H1 (cell line): Measurements from ENCODE around the gene PARD3. TPM values are rescaled to one million over a fixed set of nuclear protein-coding genes. Genes with fewer than 3 reads are reported as not detected.

Experiments used
- CTCF ChIA-PET: fragments of 300-600 bp; sonication (Branson Sonifier 250); formaldehyde crosslinking; loops from one replicate; lab custom pipeline; 2021; ENCODE audit not compliant: partially characterized antibody; lab: Charles Lee
- POLR2A ChIA-PET: fragments of 300-600 bp; sonication (Branson Sonifier 250); formaldehyde crosslinking; loops from one replicate; lab custom pipeline; 2021; ENCODE audit warnings: inconsistent platforms; ENCODE audit not compliant: partially characterized antibody; lab: Charles Lee
- DNase-seq, 2 experiments: peaks; one replicate each; pipeline versions ENCODE4 v3.0.0 to v3.0.0-alpha.2; 2010 to 2022; ENCODE audit warnings: low spot score in 2 of 2, low read depth in 1 of 2, mixed read lengths in 1 of 2
- FAIRE-seq: peaks from 2 replicates; lab custom pipeline; 2011; peaks lifted over from hg19 to GRCh38; lab: Jason Lieb, UNC
- H2AFZ ChIP-seq: 2 replicates; pipeline ENCODE4 v1.8.1; 2012; ENCODE audit warnings: low read length, inconsistent platforms
- H2AK5ac ChIP-seq: 2 replicates; pipeline ENCODE4 v1.6.1; 2013; ENCODE audit warnings: low read depth, low read length
- H2BK120ac ChIP-seq: replicated peaks from 2 replicates; pipeline ENCODE3; 2013; ENCODE audit warnings: low read depth, low read length, inconsistent platforms
- H2BK12ac ChIP-seq: 2 replicates; pipeline ENCODE4 v1.6.1; 2013; ENCODE audit warnings: low read depth, low read length
- H2BK15ac ChIP-seq: 2 replicates; pipeline ENCODE4 v1.6.1; 2013; ENCODE audit warnings: low read length
- H2BK20ac ChIP-seq: 2 replicates; pipeline ENCODE4 v1.6.1; 2013; ENCODE audit warnings: low read length
- H2BK5ac ChIP-seq: 2 replicates; pipeline ENCODE4 v1.6.1; 2013; ENCODE audit warnings: low read depth, low read length
- H3K14ac ChIP-seq: 2 replicates; pipeline ENCODE4 v1.6.1; 2013; ENCODE audit warnings: inconsistent platforms; ENCODE audit not compliant: insufficient read length
- H3K18ac ChIP-seq: 2 replicates; pipeline ENCODE4 v1.6.1; 2013; ENCODE audit warnings: low read length; ENCODE audit errors: extremely low read depth
- H3K23ac ChIP-seq: 2 replicates; pipeline ENCODE4 v1.6.1; 2013; ENCODE audit warnings: inconsistent platforms; ENCODE audit not compliant: insufficient read length
- H3K23me2 ChIP-seq: 2 replicates; pipeline ENCODE4 v1.6.1; 2013; ENCODE audit warnings: low read depth, low read length
- H3K27ac ChIP-seq: 2 replicates; pipeline ENCODE4 v1.6.1; 2011; ENCODE audit warnings: low read depth, low read length, inconsistent platforms
- H3K27me3 ChIP-seq, 4 experiments: replicated peaks in 1 of 4; 1 replicate in 1 of 4; 2 replicates in 3 of 4; pipeline versions ENCODE4 v1.6.1 to v1.8.1; 2011 to 2013; ENCODE audit warnings: low read length in 3 of 4, mild to moderate bottlenecking in 3 of 4, inconsistent platforms in 2 of 4, mixed read lengths in 2 of 4, moderate library complexity in 1 of 4; ENCODE audit not compliant: control insufficient read depth in 3 of 4, insufficient read depth in 3 of 4; ENCODE audit errors: extremely low read depth in 1 of 4
- H3K36me3 ChIP-seq, 4 experiments: 2 replicates each; pipeline versions ENCODE4 v1.6.1 to v1.8.1; 2011 to 2013; ENCODE audit warnings: mild to moderate bottlenecking in 4 of 4, low read length in 3 of 4, moderate library complexity in 2 of 4, control low read depth in 1 of 4, inconsistent platforms in 1 of 4; ENCODE audit not compliant: insufficient read depth in 4 of 4, control insufficient read depth in 2 of 4
- H3K4ac ChIP-seq: replicated peaks from 2 replicates; pipeline ENCODE3; 2013; ENCODE audit warnings: low read length, low read depth, mixed read lengths, inconsistent platforms; ENCODE audit not compliant: insufficient read length
- H3K4me1 ChIP-seq, 4 experiments: replicated peaks in 1 of 4; 1 replicate in 1 of 4; 2 replicates in 3 of 4; pipeline versions ENCODE4 v1.6.1 to v1.8.1; 2011 to 2013; ENCODE audit warnings: low read length in 3 of 4, inconsistent platforms in 2 of 4, mixed read lengths in 1 of 4; ENCODE audit not compliant: insufficient read depth in 4 of 4, control insufficient read depth in 3 of 4
- H3K4me2 ChIP-seq, 2 experiments: 2 replicates each; pipeline versions ENCODE4 v1.6.1 to v1.8.1; 2011 to 2013; ENCODE audit warnings: low read depth in 2 of 2, low read length in 2 of 2, control low read depth in 1 of 2, inconsistent platforms in 1 of 2, mild to moderate bottlenecking in 1 of 2; ENCODE audit not compliant: insufficient read depth in 1 of 2
- H3K4me3 ChIP-seq, 4 experiments: fragments of 200-600, 300-600 bp in 1 of 4; sonication (generic), shearing (Covaris generic), sonication (Bioruptor Twin) in 1 of 4; 2 replicates each; pipeline versions ENCODE4 v1.5.1 to v1.8.1; 2011 to 2016; ENCODE audit warnings: low read length in 4 of 4, low read depth in 3 of 4, control low read depth in 2 of 4, inconsistent platforms in 2 of 4, mild to moderate bottlenecking in 2 of 4, mixed read lengths in 1 of 4, moderate library complexity in 1 of 4; ENCODE audit not compliant: insufficient read depth in 2 of 4; ENCODE audit errors: extremely low read depth in 1 of 4
- H3K56ac ChIP-seq: replicated peaks from 2 replicates; pipeline ENCODE3; 2013; ENCODE audit warnings: low read depth, mild to moderate bottlenecking, mixed read lengths, low read length, inconsistent platforms; ENCODE audit not compliant: insufficient read length
- H3K79me1 ChIP-seq: 2 replicates; pipeline ENCODE4 v1.6.1; 2013; ENCODE audit warnings: low read depth, low read length, control low read depth
- H3K79me2 ChIP-seq, 2 experiments: 2 replicates each; pipeline versions ENCODE4 v1.6.1 to v1.8.1; 2012 to 2013; ENCODE audit warnings: low read length in 2 of 2, mild to moderate bottlenecking in 2 of 2, inconsistent platforms in 1 of 2; ENCODE audit not compliant: insufficient read depth in 2 of 2, control insufficient read depth in 1 of 2
- H3K9ac ChIP-seq, 4 experiments: replicated peaks in 1 of 4; 1 replicate in 1 of 4; 2 replicates in 3 of 4; pipeline versions ENCODE4 v1.6.1 to v1.8.1; 2011 to 2013; ENCODE audit warnings: low read depth in 3 of 4, low read length in 3 of 4, control low read depth in 2 of 4, mild to moderate bottlenecking in 2 of 4, moderate library complexity in 2 of 4, inconsistent platforms in 1 of 4; ENCODE audit errors: extremely low read depth in 1 of 4
- H3K9me3 ChIP-seq, 2 experiments: 2 replicates each; pipeline versions ENCODE4 v1.6.1 to v1.8.1; 2012 to 2013; ENCODE audit warnings: mild to moderate bottlenecking in 2 of 2, moderate library complexity in 2 of 2, control low read depth in 1 of 2, inconsistent platforms in 1 of 2, low read depth in 1 of 2, low read length in 1 of 2, mixed read lengths in 1 of 2; ENCODE audit not compliant: insufficient read depth in 2 of 2
- H4K20me1 ChIP-seq, 2 experiments: replicated peaks in 1 of 2; 2 replicates each; pipeline versions ENCODE3 to v1.8.1; 2011 to 2013; ENCODE audit warnings: inconsistent platforms in 2 of 2, low read length in 2 of 2, mild to moderate bottlenecking in 1 of 2; ENCODE audit not compliant: insufficient read depth in 2 of 2, control insufficient read depth in 1 of 2
- H4K5ac ChIP-seq: 2 replicates; pipeline ENCODE4 v1.6.1; 2013; ENCODE audit warnings: low read length, low read depth, mixed read lengths, inconsistent platforms; ENCODE audit not compliant: insufficient read length
- H4K8ac ChIP-seq: 2 replicates; pipeline ENCODE4 v1.8.0; 2013; ENCODE audit warnings: mild to moderate bottlenecking, moderate library complexity, low read length, inconsistent platforms; ENCODE audit not compliant: insufficient read depth; ENCODE audit errors: extremely low read depth
- H4K91ac ChIP-seq: replicated peaks from 2 replicates; pipeline ENCODE3; 2013; ENCODE audit warnings: low read length, mixed read lengths, inconsistent platforms; ENCODE audit not compliant: insufficient read length
- BRCA1 ChIP-seq: IDR thresholded peaks from 2 replicates; pipeline ENCODE4 v1.6.1; 2012; ENCODE audit warnings: low read depth, low read length, improper control_type of control experiment
- CREB1 ChIP-seq: IDR thresholded peaks from 2 replicates; pipeline ENCODE4 v1.6.1; 2012; ENCODE audit warnings: inconsistent platforms
- FOSL1 ChIP-seq: IDR thresholded peaks from 2 replicates; pipeline ENCODE4 v1.6.1; 2011; ENCODE audit warnings: mild to moderate bottlenecking, low read depth, low read length, moderate library complexity; ENCODE audit not compliant: insufficient read depth
- GTF2F1 ChIP-seq: IDR thresholded peaks from 2 replicates; pipeline ENCODE4 v1.6.1; 2012; ENCODE audit warnings: low read depth, low read length, improper control_type of control experiment, borderline replicate concordance
- RAD21 ChIP-seq, 2 experiments: IDR thresholded peaks in 1 of 2; conservative IDR thresholded peaks in 1 of 2; 2 replicates each; pipeline ENCODE4 v1.6.1; 2011; ENCODE audit warnings: low read depth in 2 of 2, low read length in 2 of 2, improper control_type of control experiment in 1 of 2, inconsistent platforms in 1 of 2, mild to moderate bottlenecking in 1 of 2, moderate library complexity in 1 of 2
- RBBP5 ChIP-seq: IDR thresholded peaks from 2 replicates; pipeline ENCODE4 v1.7.1; 2012; ENCODE audit warnings: low read depth, mild to moderate bottlenecking, inconsistent platforms, low read length, moderate library complexity, borderline replicate concordance
- SIRT6 ChIP-seq: IDR thresholded peaks from one replicate; pipeline ENCODE4 v1.7.1; 2012; ENCODE audit warnings: low read length, inconsistent platforms
- SP2 ChIP-seq: IDR thresholded peaks from 2 replicates; pipeline ENCODE4 v1.6.1; 2012; ENCODE audit warnings: mild to moderate bottlenecking, low read length, inconsistent platforms
- YY1 ChIP-seq: IDR thresholded peaks from 2 replicates; pipeline ENCODE4 v1.6.1; 2011; ENCODE audit warnings: low read depth, mild to moderate bottlenecking, low read length
- WGBS, 2 experiments: shearing (Covaris generic) in 1 of 2; methylation state at CpG; one replicate each; pipeline versions ENCODE4 v1.1.6 to v1.1.7; 2013 to 2015; ENCODE audit warnings: low lambda C conversion rate in 2 of 2, mixed read lengths in 2 of 2, inconsistent platforms in 1 of 2, low coverage in 1 of 2, missing lambda C conversion rate in 1 of 2; ENCODE audit not compliant: insufficient replicate concordance in 2 of 2, insufficient coverage in 1 of 2, insufficient read length in 1 of 2; ENCODE audit errors: extremely low coverage in 1 of 2, missing lambda C conversion rate in 1 of 2; 5-methylcytosine and 5-hydroxymethylcytosine counted together
- polyA plus RNA-seq, 7 experiments: library from polyadenylated mRNA; depleted of rRNA in 3 of 7; stranded (reverse) in 5 of 7; unstranded in 2 of 7; fragments of >200 nt in 5 of 7; fragments of 200-250 nt in 2 of 7; gene quantifications; 1 replicate in 5 of 7; 2 replicates in 1 of 7; 4 replicates in 1 of 7; pipeline versions ENCODE4 v1.2.1 to v1.2.3, GENCODE V29; 2011 to 2013; ENCODE audit warnings: missing spikeins in 2 of 7, mixed read lengths in 2 of 7
- total RNA-seq: library from RNA; stranded (reverse); fragmentation: NEBNext Ultra II Directional; extraction: Animal tissue kit (Norgen Biotek cat#: 25700); gene quantifications from 2 replicates; pipeline ENCODE4 v1.2.1, GENCODE V29; 2021

Gene PARD3
- total and polyA plus RNA-seq, 2 of the 8 experiments (the other 6 are each of a cell fraction or from before 2014, with no cell fraction given) = 19.7 to 49.1 TPM

- no peak overlapping the region for H2BK120ac ChIP-seq
- H3K23ac ChIP-seq = no peak overlapping the region
- no peaks in the 10 kb centered on the region for H3K9me3 ChIP-seq
- H3K4ac ChIP-seq = no peak overlapping the region
- H2AK5ac ChIP-seq = no peak overlapping the region
- H3K4me2 ChIP-seq = no peak overlapping the region
- no peak overlapping the region for H3K27ac ChIP-seq
- H3K9ac ChIP-seq = no peak overlapping the region
- H4K5ac ChIP-seq = no peak overlapping the region
- no peak overlapping the region for H2AFZ ChIP-seq
- H3K18ac ChIP-seq = no peak overlapping the region
- ChIA-PET CTCF (no interaction called here), POLR2A (no interaction called here)
- DNase-seq (no peak), FAIRE-seq (no peak)
- H3K27me3 ChIP-seq = no peaks in the 10 kb centered on the region
- no peaks in the 10 kb centered on the region for H3K36me3 ChIP-seq
- H2BK20ac ChIP-seq = no peak overlapping the region
- no peak overlapping the region for H4K8ac ChIP-seq
- no peak overlapping the region for H2BK12ac ChIP-seq
- H2BK15ac ChIP-seq = no peak overlapping the region
- no peak overlapping the region for H3K4me3 ChIP-seq
- H4K20me1 ChIP-seq = no peaks in the 10 kb centered on the region
- no peaks in the 10 kb centered on the region for H3K79me1 ChIP-seq
- 85% methylated on average over 2 of the region's 2 CpGs; no CpG with 5 or more reads in 1 of the 2 experiments for WGBS, 2 experiments
- no peak overlapping the region for H2BK5ac ChIP-seq
- H4K91ac ChIP-seq = no peak overlapping the region
- TF ChIP-seq RBBP5 = no peak
- TF ChIP-seq SIRT6 = no peak
- TF ChIP-seq GTF2F1 = no peak
- TF ChIP-seq RAD21 (IDR thresholded peaks at IDR 0.05 in 1 of 2, conservative IDR thresholded peaks at IDR 0.05 in 1 of 2; ENCODE audit: low read depth in 2 of 2, low read length in 2 of 2) = no peak
- no peak for TF ChIP-seq BRCA1
- TF ChIP-seq YY1 = no peak
- TF ChIP-seq FOSL1 = no peak
- TF ChIP-seq CREB1 = no peak
- TF ChIP-seq SP2 = no peak
- H3K23me2 ChIP-seq = no peaks in the 10 kb centered on the region
- H3K79me2 ChIP-seq = no peaks in the 10 kb centered on the region
- H3K14ac ChIP-seq = no peak overlapping the region
- no peak overlapping the region for H3K56ac ChIP-seq
- peaks cover 4 to 20% (median 16%) of the 10 kb centered on the region in 4 experiments; a peak in 6 of 7 replicates for H3K4me1 ChIP-seq
These were observed 640.0 kb downstream of the PARD3 start for GRCh38 chr10:34175121-34175520.
